A549 (cell line): ENCODE measurements around the gene SELENOO.

Experiments
- EP300 ChIP-seq, 2 experiments: fragments of >200 bp; sonication (Bioruptor Twin); formaldehyde crosslinking; IDR thresholded peaks; 2 replicates in 1 of 2; 3 replicates in 1 of 2; pipeline ENCODE4 v1.6.1; 2016 to 2017
- HDAC2 ChIP-seq: fragments of 200-600 bp; sonication (generic); IDR thresholded peaks from 2 replicates; pipeline ENCODE4 v1.6.1; 2016
- HEYL ChIP-seq: fragments of 250-450 bp; sonication (Bioruptor Pico); IDR thresholded peaks from 2 replicates; pipeline ENCODE4 v1.8.0; 2021; ENCODE audit warnings: mild to moderate bottlenecking, moderate library complexity
- JUN ChIP-seq, 2 experiments: fragments of >200 bp; sonication (Bioruptor Twin); formaldehyde crosslinking; IDR thresholded peaks; 2 replicates in 1 of 2; 3 replicates in 1 of 2; pipeline ENCODE4 v1.6.1; 2016 to 2017
- POLR2A ChIP-seq: IDR thresholded peaks from 2 replicates; pipeline ENCODE4 v1.6.1; 2012; ENCODE audit warnings: mild to moderate bottlenecking, low read length
- POLR2AphosphoS2 ChIP-seq: conservative IDR thresholded peaks from 2 replicates; pipeline ENCODE4 v1.6.1; 2012; ENCODE audit warnings: low read length, improper control_type of control experiment, inconsistent platforms
- RAD21 ChIP-seq, 2 experiments: fragments of >200 bp in 1 of 2; sonication (Bioruptor Twin) in 1 of 2; formaldehyde crosslinking in 1 of 2; IDR thresholded peaks in 1 of 2; conservative IDR thresholded peaks in 1 of 2; 2 replicates in 1 of 2; 3 replicates in 1 of 2; pipeline ENCODE4 v1.6.1; 2012 to 2018; ENCODE audit warnings: inconsistent platforms in 1 of 2
- RFX5 ChIP-seq: fragments of 450-650 bp; IDR thresholded peaks from 2 replicates; pipeline ENCODE4 v1.7.1; 2014; ENCODE audit warnings: antibody characterized with exemption, mild to moderate bottlenecking, moderate library complexity
- TF ChIP-seq, protein P1 (sequence below): IDR thresholded peaks from 2 replicates; pipeline ENCODE4 v1.6.1; 2012
- TF ChIP-seq, protein P2 (sequence below): fragments of >200 bp; sonication (Bioruptor Twin); formaldehyde crosslinking; IDR thresholded peaks from 3 replicates; pipeline ENCODE4 v1.5.1; 2016
- TF ChIP-seq, protein P3 (sequence below): fragments of 450-650 bp; IDR thresholded peaks from 2 replicates; pipeline ENCODE4 v1.6.1; 2014; ENCODE audit warnings: antibody characterized with exemption
- TF ChIP-seq, protein P4 (sequence below): fragments of 200-600 bp; sonication (generic); IDR thresholded peaks from 2 replicates; pipeline ENCODE4 v1.6.1; 2016; ENCODE audit warnings: antibody characterized with exemption, mild to moderate bottlenecking, moderate library complexity
- TF ChIP-seq, protein P5 (sequence below): IDR thresholded peaks from 2 replicates; pipeline ENCODE4 v1.6.1; 2012; ENCODE audit warnings: low read depth, borderline replicate concordance

DNA sequence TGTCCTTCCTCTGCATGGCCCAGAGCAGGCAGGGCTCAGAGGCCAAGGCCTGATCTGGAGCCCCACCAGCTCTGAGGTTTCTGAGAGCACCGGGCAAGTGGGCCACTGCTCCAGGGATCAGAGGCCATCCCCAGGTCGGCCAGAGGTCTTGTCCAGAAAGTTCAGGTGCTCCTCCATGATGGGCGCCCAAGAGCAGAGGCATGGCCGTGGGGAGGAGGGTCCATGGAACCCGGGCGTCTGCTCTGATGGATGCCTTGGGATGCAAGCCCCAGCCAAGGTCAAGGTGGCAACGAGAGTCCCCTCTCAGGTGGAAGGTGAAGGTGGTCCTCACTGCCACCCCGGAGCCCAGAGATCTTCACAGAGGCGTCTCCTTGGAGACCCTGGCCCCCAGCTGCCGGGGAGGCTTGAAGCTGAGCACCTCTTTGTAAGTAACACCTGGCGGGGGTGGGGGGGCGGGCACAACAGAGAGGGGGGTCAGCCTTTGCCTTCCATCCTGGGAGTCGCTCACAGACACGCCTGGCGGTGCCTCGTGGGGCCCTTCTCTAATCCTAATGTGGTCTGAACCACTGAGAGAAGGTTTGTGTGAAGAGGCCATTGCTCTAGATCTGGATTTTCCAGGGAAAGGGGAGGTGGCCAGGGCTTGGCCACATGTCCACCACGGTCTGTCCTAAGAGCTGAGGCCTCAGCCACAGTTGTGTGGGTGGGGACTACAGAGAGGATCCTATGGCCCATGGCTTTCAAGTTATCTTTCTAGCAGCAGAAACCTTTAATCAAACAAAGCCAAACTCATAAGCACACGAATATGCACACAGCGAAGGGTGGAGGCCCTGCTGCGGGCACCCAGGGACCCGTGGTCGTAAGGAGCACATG lies 52.5 kb downstream of the SELENOO start:
- TF ChIP-seq, protein P1, sequence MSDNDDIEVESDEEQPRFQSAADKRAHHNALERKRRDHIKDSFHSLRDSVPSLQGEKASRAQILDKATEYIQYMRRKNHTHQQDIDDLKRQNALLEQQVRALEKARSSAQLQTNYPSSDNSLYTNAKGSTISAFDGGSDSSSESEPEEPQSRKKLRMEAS: no peak
- TF ChIP-seq, protein P2, sequence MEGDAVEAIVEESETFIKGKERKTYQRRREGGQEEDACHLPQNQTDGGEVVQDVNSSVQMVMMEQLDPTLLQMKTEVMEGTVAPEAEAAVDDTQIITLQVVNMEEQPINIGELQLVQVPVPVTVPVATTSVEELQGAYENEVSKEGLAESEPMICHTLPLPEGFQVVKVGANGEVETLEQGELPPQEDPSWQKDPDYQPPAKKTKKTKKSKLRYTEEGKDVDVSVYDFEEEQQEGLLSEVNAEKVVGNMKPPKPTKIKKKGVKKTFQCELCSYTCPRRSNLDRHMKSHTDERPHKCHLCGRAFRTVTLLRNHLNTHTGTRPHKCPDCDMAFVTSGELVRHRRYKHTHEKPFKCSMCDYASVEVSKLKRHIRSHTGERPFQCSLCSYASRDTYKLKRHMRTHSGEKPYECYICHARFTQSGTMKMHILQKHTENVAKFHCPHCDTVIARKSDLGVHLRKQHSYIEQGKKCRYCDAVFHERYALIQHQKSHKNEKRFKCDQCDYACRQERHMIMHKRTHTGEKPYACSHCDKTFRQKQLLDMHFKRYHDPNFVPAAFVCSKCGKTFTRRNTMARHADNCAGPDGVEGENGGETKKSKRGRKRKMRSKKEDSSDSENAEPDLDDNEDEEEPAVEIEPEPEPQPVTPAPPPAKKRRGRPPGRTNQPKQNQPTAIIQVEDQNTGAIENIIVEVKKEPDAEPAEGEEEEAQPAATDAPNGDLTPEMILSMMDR: no peak
- TF ChIP-seq, protein P3, sequence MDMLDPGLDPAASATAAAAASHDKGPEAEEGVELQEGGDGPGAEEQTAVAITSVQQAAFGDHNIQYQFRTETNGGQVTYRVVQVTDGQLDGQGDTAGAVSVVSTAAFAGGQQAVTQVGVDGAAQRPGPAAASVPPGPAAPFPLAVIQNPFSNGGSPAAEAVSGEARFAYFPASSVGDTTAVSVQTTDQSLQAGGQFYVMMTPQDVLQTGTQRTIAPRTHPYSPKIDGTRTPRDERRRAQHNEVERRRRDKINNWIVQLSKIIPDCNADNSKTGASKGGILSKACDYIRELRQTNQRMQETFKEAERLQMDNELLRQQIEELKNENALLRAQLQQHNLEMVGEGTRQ: no peak
- no peak for TF ChIP-seq RFX5
- no peak for TF ChIP-seq HEYL
- TF ChIP-seq JUN (IDR thresholded peaks at IDR 0.05): no peak
- TF ChIP-seq RAD21 (conservative IDR thresholded peaks at IDR 0.05 in 1 of 2, IDR thresholded peaks at IDR 0.05 in 1 of 2): no peak
- TF ChIP-seq POLR2AphosphoS2: no peak
- TF ChIP-seq POLR2A: no peak
- TF ChIP-seq, protein P4, sequence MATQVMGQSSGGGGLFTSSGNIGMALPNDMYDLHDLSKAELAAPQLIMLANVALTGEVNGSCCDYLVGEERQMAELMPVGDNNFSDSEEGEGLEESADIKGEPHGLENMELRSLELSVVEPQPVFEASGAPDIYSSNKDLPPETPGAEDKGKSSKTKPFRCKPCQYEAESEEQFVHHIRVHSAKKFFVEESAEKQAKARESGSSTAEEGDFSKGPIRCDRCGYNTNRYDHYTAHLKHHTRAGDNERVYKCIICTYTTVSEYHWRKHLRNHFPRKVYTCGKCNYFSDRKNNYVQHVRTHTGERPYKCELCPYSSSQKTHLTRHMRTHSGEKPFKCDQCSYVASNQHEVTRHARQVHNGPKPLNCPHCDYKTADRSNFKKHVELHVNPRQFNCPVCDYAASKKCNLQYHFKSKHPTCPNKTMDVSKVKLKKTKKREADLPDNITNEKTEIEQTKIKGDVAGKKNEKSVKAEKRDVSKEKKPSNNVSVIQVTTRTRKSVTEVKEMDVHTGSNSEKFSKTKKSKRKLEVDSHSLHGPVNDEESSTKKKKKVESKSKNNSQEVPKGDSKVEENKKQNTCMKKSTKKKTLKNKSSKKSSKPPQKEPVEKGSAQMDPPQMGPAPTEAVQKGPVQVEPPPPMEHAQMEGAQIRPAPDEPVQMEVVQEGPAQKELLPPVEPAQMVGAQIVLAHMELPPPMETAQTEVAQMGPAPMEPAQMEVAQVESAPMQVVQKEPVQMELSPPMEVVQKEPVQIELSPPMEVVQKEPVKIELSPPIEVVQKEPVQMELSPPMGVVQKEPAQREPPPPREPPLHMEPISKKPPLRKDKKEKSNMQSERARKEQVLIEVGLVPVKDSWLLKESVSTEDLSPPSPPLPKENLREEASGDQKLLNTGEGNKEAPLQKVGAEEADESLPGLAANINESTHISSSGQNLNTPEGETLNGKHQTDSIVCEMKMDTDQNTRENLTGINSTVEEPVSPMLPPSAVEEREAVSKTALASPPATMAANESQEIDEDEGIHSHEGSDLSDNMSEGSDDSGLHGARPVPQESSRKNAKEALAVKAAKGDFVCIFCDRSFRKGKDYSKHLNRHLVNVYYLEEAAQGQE: no peak
- no peak for TF ChIP-seq EP300 (IDR thresholded peaks at IDR 0.05)
- TF ChIP-seq, protein P5, sequence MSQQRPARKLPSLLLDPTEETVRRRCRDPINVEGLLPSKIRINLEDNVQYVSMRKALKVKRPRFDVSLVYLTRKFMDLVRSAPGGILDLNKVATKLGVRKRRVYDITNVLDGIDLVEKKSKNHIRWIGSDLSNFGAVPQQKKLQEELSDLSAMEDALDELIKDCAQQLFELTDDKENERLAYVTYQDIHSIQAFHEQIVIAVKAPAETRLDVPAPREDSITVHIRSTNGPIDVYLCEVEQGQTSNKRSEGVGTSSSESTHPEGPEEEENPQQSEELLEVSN: no peak
- no peak for TF ChIP-seq HDAC2
